ENCODE data around the gene BCAP31. TPM values are rescaled to one million over a fixed set of nuclear protein-coding genes. Genes with fewer than 3 reads are reported as not detected.

The BCAP31 gene
- total RNA-seq, 1 experiment from 2014 or later: 432 TPM

GRCh38 chrX:153726286-153727122, 2.3 kb upstream of the BCAP31 start:
- H3K27me3 ChIP-seq (ENCODE audit: control insufficient read depth, insufficient read depth, low read length): no peaks in the 10 kb centered on the region
- BruUV-seq (replicated peaks): no TSS peak

GRCh38 chrX:153725832-153726285, 1.7 kb upstream of the BCAP31 start:
- no peak for DNase-seq (ENCODE audit: low read depth, low spot score)
- POLR2A ChIA-PET: no interaction called here
- intact Hi-C loops (cut with micrococcal nuclease; ENCODE audit: unreplicated experiment): no loop called here

More at GRCh38 chrX:153726286-153727122, 2.3 kb upstream of the BCAP31 start:
- Histone ChIP-seq H3K27ac (ENCODE audit: low read length) (peak overlapping the region; percentile 92), H3K4me3 (ENCODE audit: low read depth in 2 of 2, low read length in 2 of 2) (peak overlapping the region; percentile 80 to 84), H3K36me3 (ENCODE audit: control insufficient read depth, insufficient read depth, low read length) (peaks cover 6% of the 10 kb centered on the region), H3K9me3 (ENCODE audit: control insufficient read depth, insufficient read depth, low read depth, low read length) (0 out of 2 replicates have a peak, but pooled peaks cover 1% of the 10 kb centered on the region), H3K4me1 (ENCODE audit: control insufficient read depth, insufficient read depth, low read length) (peaks cover 24% of the 10 kb centered on the region)
- no peak for DNase-seq (ENCODE audit: low read depth, low spot score)
- no peak for TF ChIP-seq CTCF (IDR thresholded peaks at IDR 0.05)
- no peak for TF ChIP-seq POLR2AphosphoS5 (IDR thresholded peaks at IDR 0.05; ENCODE audit: low read depth, low read length)
- peak; percentile 75; the same call in 1 of the 2 replicates for TF ChIP-seq TCF7L2 (IDR thresholded peaks at IDR 0.05; ENCODE audit: low read depth, low read length)
- TF ChIP-seq, protein P1, sequence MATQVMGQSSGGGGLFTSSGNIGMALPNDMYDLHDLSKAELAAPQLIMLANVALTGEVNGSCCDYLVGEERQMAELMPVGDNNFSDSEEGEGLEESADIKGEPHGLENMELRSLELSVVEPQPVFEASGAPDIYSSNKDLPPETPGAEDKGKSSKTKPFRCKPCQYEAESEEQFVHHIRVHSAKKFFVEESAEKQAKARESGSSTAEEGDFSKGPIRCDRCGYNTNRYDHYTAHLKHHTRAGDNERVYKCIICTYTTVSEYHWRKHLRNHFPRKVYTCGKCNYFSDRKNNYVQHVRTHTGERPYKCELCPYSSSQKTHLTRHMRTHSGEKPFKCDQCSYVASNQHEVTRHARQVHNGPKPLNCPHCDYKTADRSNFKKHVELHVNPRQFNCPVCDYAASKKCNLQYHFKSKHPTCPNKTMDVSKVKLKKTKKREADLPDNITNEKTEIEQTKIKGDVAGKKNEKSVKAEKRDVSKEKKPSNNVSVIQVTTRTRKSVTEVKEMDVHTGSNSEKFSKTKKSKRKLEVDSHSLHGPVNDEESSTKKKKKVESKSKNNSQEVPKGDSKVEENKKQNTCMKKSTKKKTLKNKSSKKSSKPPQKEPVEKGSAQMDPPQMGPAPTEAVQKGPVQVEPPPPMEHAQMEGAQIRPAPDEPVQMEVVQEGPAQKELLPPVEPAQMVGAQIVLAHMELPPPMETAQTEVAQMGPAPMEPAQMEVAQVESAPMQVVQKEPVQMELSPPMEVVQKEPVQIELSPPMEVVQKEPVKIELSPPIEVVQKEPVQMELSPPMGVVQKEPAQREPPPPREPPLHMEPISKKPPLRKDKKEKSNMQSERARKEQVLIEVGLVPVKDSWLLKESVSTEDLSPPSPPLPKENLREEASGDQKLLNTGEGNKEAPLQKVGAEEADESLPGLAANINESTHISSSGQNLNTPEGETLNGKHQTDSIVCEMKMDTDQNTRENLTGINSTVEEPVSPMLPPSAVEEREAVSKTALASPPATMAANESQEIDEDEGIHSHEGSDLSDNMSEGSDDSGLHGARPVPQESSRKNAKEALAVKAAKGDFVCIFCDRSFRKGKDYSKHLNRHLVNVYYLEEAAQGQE (IDR thresholded peaks at IDR 0.05; ENCODE audit: insufficient read depth in 1 of 2, low read depth in 2 of 2, low read length in 1 of 2): no peak
- 0 out of 2 replicates have a peak, but pooled peaks have one; percentile 24 for TF ChIP-seq SIN3A (IDR thresholded peaks at IDR 0.05; ENCODE audit: borderline replicate concordance, insufficient read depth, low read depth, low read length)
- CTCF ChIA-PET: interaction anchor here (0.5 kb wide), 1 partner anchor 60 kb away, joined by 6 read pairs; no protein-coding TSS in a partner anchor
- in situ Hi-C loops (cut with HindIII; ENCODE audit: low pct_unique_long_range_greater_than_20kb, low sequenced_read_pairs) (no loop called here), intact Hi-C loops (cut with micrococcal nuclease; ENCODE audit: unreplicated experiment) (no loop called here)
- ATAC-seq: peak; percentile 15
- POLR2A ChIA-PET: interaction anchor here (0.6 kb wide), 1 partner anchor 410 kb away, joined by 5 read pairs; no protein-coding TSS in a partner anchor

More at GRCh38 chrX:153725832-153726285, 1.7 kb upstream of the BCAP31 start:
- no TSS peak for BruUV-seq (replicated peaks)
- no peaks in the 10 kb centered on the region for H3K27me3 ChIP-seq (ENCODE audit: control insufficient read depth, insufficient read depth, low read length)
- no peaks in the 10 kb centered on the region for H3K9me3 ChIP-seq (ENCODE audit: control insufficient read depth, insufficient read depth, low read depth, low read length)
- in situ Hi-C loops (cut with HindIII; ENCODE audit: low pct_unique_long_range_greater_than_20kb, low sequenced_read_pairs): no loop called here
- peak overlapping the region; percentile 80 to 84 for H3K4me3 ChIP-seq (ENCODE audit: low read depth in 2 of 2, low read length in 2 of 2)
- peaks cover 8% of the 10 kb centered on the region for H3K36me3 ChIP-seq (ENCODE audit: control insufficient read depth, insufficient read depth, low read length)
- ATAC-seq: no peak
- TF ChIP-seq CTCF (IDR thresholded peaks at IDR 0.05) (no peak), SIN3A (IDR thresholded peaks at IDR 0.05; ENCODE audit: borderline replicate concordance, insufficient read depth, low read depth, low read length) (no peak), POLR2AphosphoS5 (IDR thresholded peaks at IDR 0.05; ENCODE audit: low read depth, low read length) (no peak), TCF7L2 (IDR thresholded peaks at IDR 0.05; ENCODE audit: low read depth, low read length) (no peak)
- TF ChIP-seq, protein P1 (IDR thresholded peaks at IDR 0.05; ENCODE audit: insufficient read depth in 1 of 2, low read depth in 2 of 2, low read length in 1 of 2): no peak
- H3K27ac ChIP-seq (ENCODE audit: low read length): peak overlapping the region; percentile 92
- CTCF ChIA-PET: no interaction called here
- H3K4me1 ChIP-seq (ENCODE audit: control insufficient read depth, insufficient read depth, low read length): peaks cover 24% of the 10 kb centered on the region

All from Panc1 (cell line).